Esophagus muscularis mucosa (tissue), 4 donors: Measurements from ENCODE around the gene SREK1IP1.

Experiments used
- CTCF ChIP-seq, 3 experiments: fragments of 200-600 bp in 2 of 3; fragments of 450-650 bp in 1 of 3; sonication (generic) in 2 of 3; IDR thresholded peaks; one replicate each; pipeline ENCODE4 v1.5.1; 2017 to 2019; ENCODE audit warnings: antibody characterized with exemption in 3 of 3, mild to moderate bottlenecking in 2 of 3, moderate library complexity in 1 of 3
- EP300 ChIP-seq: sonication (generic); formaldehyde crosslinking; IDR thresholded peaks from one replicate; pipeline ENCODE4 v1.6.1; 2017; ENCODE audit warnings: antibody characterized with exemption
- POLR2A ChIP-seq: fragments of 450-650 bp; IDR thresholded peaks from one replicate; pipeline ENCODE4 v1.6.1; 2017; ENCODE audit warnings: antibody characterized with exemption, moderate library complexity, mild to moderate bottlenecking, low read depth
- POLR2AphosphoS5 ChIP-seq, 2 donors: sonication (generic); formaldehyde crosslinking; IDR thresholded peaks; one replicate each; pipeline ENCODE4 v1.6.1; 2017; ENCODE audit warnings: antibody characterized with exemption in 2 of 2

GRCh38 chr5:64814073-64814472, 45.6 kb upstream of the SREK1IP1 start:
- TF ChIP-seq CTCF (IDR thresholded peaks at IDR 0.05) (no peak), POLR2A (no peak), EP300 (no peak), POLR2AphosphoS5 (IDR thresholded peaks at IDR 0.05) (no peak)
